Hematopoietic multipotent progenitor cell treated with erythropoietin and hydrocortisone succinate and interleukin-3 and kit ligand, for 8 days (in vitro differentiated cells): ENCODE data around the gene KRT27.
"Not testable (repeated sequence)": the region's sequence is repeated elsewhere in the genome, so short reads cannot be mapped to it uniquely, and the experiment has no call there.

ENCODE experiments used
- DNase-seq: peaks from one replicate; pipeline ENCODE4 v3.0.0-alpha.2; 2015

Gene KRT27

DNA sequence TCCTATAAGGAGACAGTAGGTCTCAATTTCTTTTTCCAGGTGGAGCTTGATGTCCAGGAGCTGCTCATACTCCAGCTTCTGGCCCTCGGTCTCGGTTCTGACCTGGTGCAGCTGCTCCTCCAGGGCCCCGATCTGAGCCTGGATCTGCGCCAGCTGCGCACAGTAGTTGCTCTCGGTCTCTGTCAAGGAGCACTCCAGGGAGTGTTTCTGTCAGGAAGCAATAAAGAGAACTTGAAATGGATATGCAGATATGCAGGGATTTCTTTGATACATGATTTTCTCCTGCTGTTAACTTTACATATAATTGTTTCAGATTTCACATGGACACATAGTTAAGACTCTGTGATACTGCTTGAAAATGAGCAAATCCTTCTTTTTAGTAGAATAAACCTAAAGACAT lies 32.0 kb downstream of the KRT27 start:
- no peak for DNase-seq

DNA sequence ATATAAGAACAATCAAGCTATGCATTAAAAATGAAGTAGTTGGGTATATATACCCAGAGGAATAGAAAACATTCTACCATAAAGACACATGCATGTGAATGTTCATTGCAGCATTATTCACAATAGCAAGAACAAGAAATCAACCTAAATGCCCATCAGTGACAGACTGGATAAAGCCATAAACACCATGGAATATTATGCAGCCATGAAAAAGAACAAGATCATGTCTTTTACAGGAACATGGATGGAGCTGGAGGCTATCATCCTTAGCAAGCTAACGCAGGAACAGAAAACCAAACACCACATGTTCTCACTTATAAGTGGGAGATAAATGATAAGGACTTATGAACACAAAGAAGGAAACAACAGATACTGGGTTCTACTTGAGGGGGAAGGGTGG lies 33.7 kb downstream of the KRT27 start:
- not testable (repeated sequence) for DNase-seq

DNA sequence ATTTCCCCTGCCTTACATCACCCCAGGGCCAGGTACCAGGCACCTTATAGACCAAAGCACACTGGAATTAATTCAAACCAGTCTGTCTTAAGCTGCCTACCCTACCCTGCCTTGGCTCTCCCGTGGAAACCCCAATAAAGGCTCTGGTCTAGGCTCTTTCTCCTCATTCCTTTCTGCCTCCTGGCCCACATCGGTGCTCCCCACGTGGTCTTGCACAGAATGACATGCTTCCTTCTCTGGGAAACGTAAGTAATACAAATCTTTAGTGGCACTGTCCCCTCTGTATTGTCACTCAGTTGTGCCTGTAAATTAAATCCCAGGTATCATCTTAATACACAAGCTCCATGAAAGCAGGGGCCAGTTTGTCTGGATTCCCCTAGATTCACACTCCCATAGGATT lies 43.8 kb downstream of the KRT27 start:
- no peak for DNase-seq

DNA sequence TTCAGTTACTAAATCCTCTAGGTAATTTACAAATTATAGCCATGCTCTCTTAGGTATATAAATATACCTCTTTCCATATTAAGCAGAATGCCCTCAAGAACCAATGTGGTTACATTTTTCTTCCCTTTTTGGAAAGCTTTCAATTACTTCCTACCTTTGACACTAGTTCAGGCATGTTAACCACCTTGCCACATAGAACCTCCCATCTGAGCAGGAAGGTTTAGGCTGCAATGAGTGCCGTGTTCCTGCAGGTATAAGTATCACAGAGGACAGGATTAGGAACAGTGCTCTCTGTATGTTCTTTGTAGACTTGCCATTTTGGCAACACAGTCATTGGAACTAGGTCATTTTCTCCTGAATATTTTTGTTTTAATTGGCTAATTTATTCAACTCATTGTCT lies 47.3 kb downstream of the KRT27 start:
- no peak for DNase-seq

DNA sequence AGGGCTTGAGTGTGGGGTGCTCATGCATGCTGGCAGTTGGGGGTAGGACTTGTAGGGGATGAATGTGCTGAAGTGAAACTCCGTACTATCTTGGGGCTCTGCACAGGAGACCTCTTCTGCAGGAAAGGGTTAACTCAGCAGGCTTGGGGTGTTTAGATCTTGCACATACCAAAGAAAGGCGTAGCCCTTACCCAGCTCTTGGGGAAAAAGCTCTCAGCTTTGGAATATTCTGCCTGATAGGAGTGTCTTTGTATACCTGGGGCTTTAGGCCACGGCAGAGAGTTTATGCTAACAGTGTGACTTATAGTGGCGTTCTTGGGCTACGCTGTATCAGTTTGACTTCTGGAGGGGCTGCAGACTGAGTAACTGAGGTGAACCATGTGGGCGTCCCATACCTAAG lies 48.3 kb downstream of the KRT27 start:
- DNase-seq, result no peak

DNA sequence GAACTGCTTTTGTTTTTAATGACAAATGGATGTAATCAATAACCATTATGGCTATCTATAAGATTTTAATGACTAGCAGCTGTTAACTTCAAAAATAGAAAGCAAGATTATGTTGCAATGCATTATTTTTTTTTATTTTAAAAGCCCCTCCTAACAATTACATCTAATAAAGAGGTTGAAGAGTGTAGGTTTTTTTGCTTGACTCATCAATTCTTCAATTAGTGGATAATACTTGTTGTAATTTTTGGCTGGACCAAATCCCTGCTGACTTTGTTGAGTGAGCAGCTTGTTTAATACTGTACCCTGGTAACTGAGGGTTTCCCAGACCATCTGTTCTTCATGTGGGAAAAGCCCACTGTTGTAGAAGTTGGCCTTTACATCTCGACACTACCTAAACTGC lies 51.4 kb downstream of the KRT27 start:
- no peak for DNase-seq

DNA sequence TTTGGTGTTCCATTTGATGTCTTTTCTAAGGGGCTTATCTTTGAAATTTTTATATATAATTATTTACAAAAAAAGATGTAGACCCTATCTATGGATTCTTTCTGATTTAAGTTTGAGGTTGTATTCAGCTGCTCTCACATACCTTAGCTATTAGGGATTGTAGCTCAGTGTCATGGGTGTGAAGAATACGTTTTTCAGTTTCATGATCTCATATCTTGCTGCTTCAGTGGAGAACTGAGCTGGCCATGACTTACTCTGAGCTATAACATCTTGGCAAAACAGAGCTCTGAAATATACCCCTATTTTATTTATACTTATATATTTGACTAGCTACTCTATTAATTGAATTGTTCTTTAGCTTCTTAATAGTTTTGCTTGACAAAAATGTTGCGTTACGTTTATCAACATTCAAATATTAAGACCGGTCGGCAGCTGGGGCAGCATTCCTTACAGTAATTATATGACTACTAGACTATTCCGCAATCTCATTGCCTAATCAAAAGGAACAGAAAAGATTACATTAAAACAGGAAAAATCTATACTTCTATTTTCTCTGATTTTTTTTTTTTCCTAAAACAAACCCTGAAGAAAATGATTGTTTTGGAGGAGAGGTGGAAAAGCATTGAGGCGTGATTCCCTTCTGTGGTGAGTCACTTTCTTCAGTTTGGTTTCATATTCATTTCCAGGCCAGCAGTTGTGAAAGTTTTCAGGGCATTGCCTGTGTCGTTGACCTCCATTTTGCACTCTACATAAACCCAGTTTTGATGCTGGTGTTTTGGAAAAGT lies 54.7 kb downstream of the KRT27 start:
- no peak for DNase-seq

DNA sequence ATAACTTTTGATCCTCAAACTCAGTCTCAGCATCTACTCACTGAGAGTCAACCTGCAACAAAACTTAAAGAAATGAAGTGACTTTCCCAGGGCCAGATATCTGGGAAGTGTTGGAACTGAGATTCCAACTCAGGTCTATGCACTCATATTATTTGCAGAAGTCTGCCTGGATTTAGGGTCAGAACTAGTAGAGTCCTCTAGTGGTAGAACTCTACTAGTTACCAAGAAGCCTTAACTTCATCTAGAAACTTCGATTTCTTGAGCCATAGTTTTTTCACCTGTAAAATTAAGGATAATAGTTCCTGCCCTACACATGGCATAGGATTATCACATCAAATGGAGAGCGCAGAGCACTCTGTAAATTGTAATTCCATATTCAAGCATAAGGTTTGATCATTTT lies 55.4 kb downstream of the KRT27 start:
- DNase-seq, result no peak
